Choroid plexus epithelial cell (primary cell): ENCODE results near the gene PPP1R3A.
"Not testable (repeated sequence)": the region's sequence is repeated elsewhere in the genome, so short reads cannot be mapped to it uniquely, and the experiment has no call there.

Source experiments
- DNase-seq: peaks from one replicate; pipeline ENCODE4 v3.0.0-alpha.2; 2010; ENCODE audit warnings: low read depth
- H3K4me3 ChIP-seq: 2 replicates; pipeline ENCODE4 v1.5.1; 2011; ENCODE audit warnings: low read depth, mild to moderate bottlenecking, control low read depth, low read length, moderate library complexity
- TF ChIP-seq, protein P1 (sequence below): conservative IDR thresholded peaks from 2 replicates; pipeline ENCODE4 v1.5.1; 2011; ENCODE audit warnings: low read depth, mild to moderate bottlenecking, control low read depth, inconsistent platforms, low read length, moderate library complexity

Gene PPP1R3A

DNA sequence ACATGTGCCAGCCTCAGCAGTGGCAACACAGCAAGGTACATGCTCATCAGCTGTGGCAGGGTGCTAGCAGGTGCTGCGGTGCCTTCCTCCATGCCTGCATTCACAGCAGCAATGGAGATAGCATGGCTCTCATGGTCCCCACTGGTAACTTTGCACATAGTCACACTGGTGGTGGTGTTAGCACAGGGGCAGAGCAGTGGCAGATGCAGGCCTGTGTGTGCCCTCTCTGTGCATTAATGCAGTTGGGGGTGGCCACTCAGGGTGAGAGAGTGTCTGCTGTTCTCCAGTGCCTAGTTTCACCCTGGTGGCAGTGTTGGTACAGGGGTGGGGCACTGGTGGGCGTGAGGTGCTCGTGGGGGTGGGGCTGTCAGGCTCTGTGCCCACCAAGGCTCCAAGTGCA lies 17.7 kb upstream of the PPP1R3A start:
- no peak for DNase-seq
- TF ChIP-seq, protein P1, sequence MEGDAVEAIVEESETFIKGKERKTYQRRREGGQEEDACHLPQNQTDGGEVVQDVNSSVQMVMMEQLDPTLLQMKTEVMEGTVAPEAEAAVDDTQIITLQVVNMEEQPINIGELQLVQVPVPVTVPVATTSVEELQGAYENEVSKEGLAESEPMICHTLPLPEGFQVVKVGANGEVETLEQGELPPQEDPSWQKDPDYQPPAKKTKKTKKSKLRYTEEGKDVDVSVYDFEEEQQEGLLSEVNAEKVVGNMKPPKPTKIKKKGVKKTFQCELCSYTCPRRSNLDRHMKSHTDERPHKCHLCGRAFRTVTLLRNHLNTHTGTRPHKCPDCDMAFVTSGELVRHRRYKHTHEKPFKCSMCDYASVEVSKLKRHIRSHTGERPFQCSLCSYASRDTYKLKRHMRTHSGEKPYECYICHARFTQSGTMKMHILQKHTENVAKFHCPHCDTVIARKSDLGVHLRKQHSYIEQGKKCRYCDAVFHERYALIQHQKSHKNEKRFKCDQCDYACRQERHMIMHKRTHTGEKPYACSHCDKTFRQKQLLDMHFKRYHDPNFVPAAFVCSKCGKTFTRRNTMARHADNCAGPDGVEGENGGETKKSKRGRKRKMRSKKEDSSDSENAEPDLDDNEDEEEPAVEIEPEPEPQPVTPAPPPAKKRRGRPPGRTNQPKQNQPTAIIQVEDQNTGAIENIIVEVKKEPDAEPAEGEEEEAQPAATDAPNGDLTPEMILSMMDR: no peak
- H3K4me3 ChIP-seq: no peak overlapping the region

DNA sequence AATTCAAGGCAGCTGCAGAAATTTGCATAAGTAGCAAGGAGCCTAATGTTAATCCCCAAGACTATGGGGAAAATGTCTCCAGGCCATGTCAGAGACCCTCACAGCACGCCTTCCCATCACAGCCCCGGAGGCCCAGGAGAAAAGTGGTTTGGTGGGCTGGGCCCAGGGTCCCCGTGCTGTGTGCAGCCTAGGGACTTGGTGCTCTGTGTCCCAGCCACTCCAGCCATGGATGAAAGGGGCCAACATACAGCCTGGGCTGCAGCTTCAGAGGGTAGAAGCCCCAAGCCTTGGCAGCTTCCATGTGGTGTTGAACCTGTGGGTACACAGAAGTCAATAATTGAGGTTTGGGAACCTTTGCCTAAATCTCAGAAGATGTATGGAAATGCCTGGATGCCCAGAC lies 10.6 kb upstream of the PPP1R3A start:
- not testable (repeated sequence) for H3K4me3 ChIP-seq

DNA sequence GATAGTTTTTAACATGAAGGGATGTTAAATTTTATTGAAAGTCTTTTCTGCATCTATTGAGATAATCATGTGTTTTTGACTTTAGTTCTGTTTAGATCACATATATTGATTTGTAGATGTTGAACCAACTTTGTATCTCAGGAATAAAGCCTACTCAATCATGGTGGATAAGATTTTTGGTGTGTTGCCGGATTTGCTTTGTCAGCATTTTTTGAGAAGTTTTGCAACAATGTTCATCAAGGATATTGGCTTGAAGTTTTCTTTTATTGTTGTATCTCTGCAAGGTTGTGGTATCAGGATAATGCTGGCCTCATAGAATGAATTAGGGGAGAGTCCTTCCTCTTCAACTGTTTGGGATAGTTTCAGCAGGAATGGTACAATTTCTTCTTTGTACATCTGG lies 9.3 kb upstream of the PPP1R3A start:
- no peak overlapping the region for H3K4me3 ChIP-seq
- TF ChIP-seq, protein P1: no peak
- DNase-seq: no peak

More for the DNA sequence above, 10.6 kb upstream of the PPP1R3A start:
- DNase-seq: not testable (repeated sequence)

DNA sequence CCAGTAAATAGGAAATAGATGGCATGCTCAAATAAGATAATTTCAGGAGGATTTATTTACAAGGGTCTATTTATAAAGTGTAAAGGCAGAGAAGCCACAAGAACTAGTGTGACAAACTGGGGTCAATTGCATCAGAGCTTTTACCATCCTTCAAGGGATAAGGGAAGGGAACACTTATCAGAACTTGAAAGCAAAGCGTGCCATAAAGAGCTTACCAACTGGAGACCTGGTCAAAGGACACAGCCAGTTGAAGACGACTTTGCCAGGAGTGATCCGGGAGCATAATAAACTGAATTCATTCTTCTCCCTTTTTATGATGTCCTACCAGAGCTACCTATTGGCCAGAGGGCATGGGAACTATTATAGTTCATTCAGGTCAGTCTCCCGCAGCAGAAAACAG lies 3.2 kb upstream of the PPP1R3A start:
- no peak for DNase-seq
- H3K4me3 ChIP-seq: no peak overlapping the region
- TF ChIP-seq, protein P1: no peak

DNA sequence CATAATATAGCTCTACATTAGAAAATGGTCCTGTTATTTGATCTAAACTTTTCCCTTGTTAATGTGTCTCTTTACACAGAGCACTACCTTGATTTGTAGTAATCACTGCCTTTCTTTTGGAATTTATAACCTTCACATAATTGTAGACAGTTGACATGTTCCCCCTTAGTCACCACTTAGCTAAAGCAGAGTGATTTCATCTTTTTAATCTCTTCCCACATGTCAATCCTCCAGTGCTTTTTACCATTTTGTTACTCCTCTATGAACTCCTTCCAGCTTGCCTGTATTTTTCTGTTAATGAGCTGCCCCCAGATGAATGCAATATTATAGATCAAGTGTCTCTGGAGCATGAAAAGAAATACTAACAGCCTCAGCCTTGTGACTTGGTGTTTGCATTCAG lies 2.6 kb upstream of the PPP1R3A start:
- no peak for DNase-seq
- TF ChIP-seq, protein P1: no peak
- H3K4me3 ChIP-seq: no peak overlapping the region

DNA sequence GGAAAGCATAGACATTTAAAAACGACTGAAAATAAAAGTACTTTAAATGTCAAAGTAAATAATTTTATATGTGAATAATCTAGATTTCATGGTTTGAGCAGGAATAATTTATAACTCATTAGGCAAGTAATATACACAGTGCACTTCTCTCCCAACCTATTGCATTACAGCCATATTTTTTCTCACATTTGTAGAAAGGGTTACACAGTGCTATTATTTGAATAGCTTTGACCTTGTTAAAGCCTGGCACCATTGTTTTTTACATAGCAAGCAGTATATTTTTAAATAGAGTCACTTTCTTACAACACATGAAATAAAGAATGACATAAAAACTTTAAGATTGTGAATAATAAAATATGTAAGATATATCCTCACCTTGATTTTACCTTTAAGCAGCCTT lies 969 bp downstream of the PPP1R3A start:
- no peak for DNase-seq
- TF ChIP-seq, protein P1: no peak
- H3K4me3 ChIP-seq: no peak overlapping the region

DNA sequence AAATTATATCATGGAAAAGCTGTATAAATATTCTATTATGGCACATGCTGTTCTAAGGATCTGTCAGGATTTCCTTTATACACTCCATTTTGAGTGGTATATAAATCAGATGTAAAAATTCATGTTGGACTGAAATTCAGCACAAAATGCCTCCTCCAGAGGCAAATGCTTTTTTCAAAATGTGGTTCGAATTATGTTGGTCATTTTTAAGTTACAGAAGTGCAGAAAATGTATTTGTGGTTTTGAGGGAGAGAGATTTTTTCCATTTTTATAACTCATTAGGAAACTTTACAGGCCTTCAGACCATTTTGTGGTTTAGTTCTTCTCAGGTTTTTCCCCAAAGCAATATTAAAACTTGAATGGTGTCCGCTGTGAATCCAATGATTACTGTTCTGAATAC lies 2.9 kb downstream of the PPP1R3A start:
- TF ChIP-seq, protein P1: no peak
- DNase-seq: no peak
- H3K4me3 ChIP-seq: no peak overlapping the region

DNA sequence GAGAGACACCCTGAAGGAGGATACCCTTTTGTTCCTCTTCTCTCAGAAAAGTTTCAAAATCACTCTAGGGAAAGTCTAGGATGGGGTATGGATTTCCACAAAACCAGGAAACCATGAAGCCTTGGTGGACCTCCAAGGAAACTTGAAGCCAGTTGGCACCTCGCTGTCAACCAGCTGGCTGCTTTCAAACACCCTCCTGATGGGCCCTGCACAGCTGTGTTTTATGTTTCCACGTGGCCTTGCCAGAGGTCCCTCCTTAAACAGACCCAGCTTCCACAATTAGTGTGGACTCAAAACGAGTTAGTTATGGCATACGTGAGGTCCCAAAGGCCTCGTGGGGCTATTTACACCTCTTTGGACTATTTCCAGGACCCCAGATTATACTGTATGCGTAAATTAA lies 5.9 kb downstream of the PPP1R3A start:
- TF ChIP-seq, protein P1: no peak
- H3K4me3 ChIP-seq: no peak overlapping the region
- no peak for DNase-seq
